GM23248 (cell line): ENCODE data around the gene GRID2IP. TPM values are rescaled to one million over a fixed set of nuclear protein-coding genes. Genes with fewer than 3 reads are reported as not detected.

Experiments
- DNase-seq: peaks from one replicate; pipeline ENCODE4 v3.0.0-alpha.2; 2015
- H2AFZ ChIP-seq: fragments of 200-600 bp; sonication (generic); 2 replicates; pipeline ENCODE4 v1.6.1; 2016; ENCODE audit warnings: antibody characterized with exemption
- H3F3A ChIP-seq: fragments of 200-600 bp; sonication (generic); 2 replicates; pipeline ENCODE4 v1.6.1; 2016; ENCODE audit warnings: mild to moderate bottlenecking, antibody characterized with exemption, mixed run types; ENCODE audit not compliant: insufficient read depth
- H3K27ac ChIP-seq: fragments of 200-600 bp; sonication (generic); 2 replicates; pipeline ENCODE4 v1.5.1; 2016; ENCODE audit warnings: mild to moderate bottlenecking
- H3K27me3 ChIP-seq: fragments of 200-600 bp; sonication (generic); replicated peaks from 2 replicates; pipeline ENCODE4 v1.6.1; 2016; ENCODE audit warnings: mild to moderate bottlenecking; ENCODE audit not compliant: insufficient read depth
- H3K36me3 ChIP-seq: fragments of 200-600 bp; sonication (generic); 2 replicates; pipeline ENCODE4 v1.6.1; 2016; ENCODE audit warnings: low read depth, mild to moderate bottlenecking
- H3K4me1 ChIP-seq: fragments of 200-600 bp; sonication (generic); 2 replicates; pipeline ENCODE4 v1.6.1; 2016; ENCODE audit warnings: mild to moderate bottlenecking; ENCODE audit not compliant: insufficient read depth
- H3K4me2 ChIP-seq: fragments of 200-600 bp; sonication (generic); one replicate; pipeline ENCODE4 v1.6.1; 2016; ENCODE audit warnings: mild to moderate bottlenecking; ENCODE audit not compliant: unreplicated experiment
- H3K4me3 ChIP-seq: fragments of 200-600 bp; sonication (generic); 2 replicates; pipeline ENCODE4 v1.5.1; 2016; ENCODE audit warnings: mild to moderate bottlenecking
- H3K79me2 ChIP-seq: fragments of 200-600 bp; sonication (generic); 2 replicates; pipeline ENCODE4 v1.6.1; 2016; ENCODE audit warnings: mild to moderate bottlenecking; ENCODE audit not compliant: insufficient read depth
- H3K9ac ChIP-seq: fragments of 200-600 bp; sonication (generic); 2 replicates; pipeline ENCODE4 v1.6.1; 2016; ENCODE audit warnings: mild to moderate bottlenecking
- H3K9me2 ChIP-seq: fragments of 200-600 bp; sonication (generic); 2 replicates; pipeline ENCODE4 v1.6.1; 2016; ENCODE audit warnings: mixed run types, mild to moderate bottlenecking, moderate library complexity; ENCODE audit not compliant: insufficient read depth
- H3K9me3 ChIP-seq: fragments of 200-600 bp; sonication (generic); one replicate; pipeline ENCODE4 v1.6.1; 2017; ENCODE audit warnings: low read depth
- H4K20me1 ChIP-seq: fragments of 200-600 bp; sonication (generic); 2 replicates; pipeline ENCODE4 v1.6.0; 2016; ENCODE audit not compliant: insufficient read depth
- EZH2 ChIP-seq: fragments of 200-600 bp; sonication (generic); IDR thresholded peaks from 2 replicates; pipeline ENCODE4 v1.6.1; 2018; ENCODE audit warnings: antibody characterized with exemption, mild to moderate bottlenecking; ENCODE audit not compliant: insufficient read depth, poor library complexity, severe bottlenecking
- EZH2phosphoT487 ChIP-seq: fragments of 200-600 bp; sonication (generic); IDR thresholded peaks from 2 replicates; pipeline ENCODE4 v1.6.1; 2018; ENCODE audit warnings: antibody characterized with exemption, moderate library complexity, mild to moderate bottlenecking, low read depth; ENCODE audit not compliant: insufficient read depth
- WGBS, 2 experiments: methylation state at CpG; one replicate each; pipeline ENCODE4 v1.1.6; 2015 to 2017; ENCODE audit warnings: low lambda C conversion rate in 2 of 2, low coverage in 1 of 2; ENCODE audit errors: missing lambda C conversion rate in 2 of 2; 5-methylcytosine and 5-hydroxymethylcytosine counted together
- in situ Hi-C: fragments of 300-500 bp; cut with MboI; formaldehyde crosslinking; loops from 2 replicates; pipeline ENCODE4 v1.15.0; 2020
- polyA plus RNA-seq: library from polyadenylated mRNA; unstranded; fragments of >200 nt; fragmentation: Nextera tagmentation; extraction: Ambion mirVana; gene quantifications from 2 replicates; pipeline ENCODE4 v1.2.1, GENCODE V29; 2016
- total RNA-seq: library from RNA; depleted of rRNA; stranded (reverse); fragments of >200 nt; shearing (Covaris generic); gene quantifications from 2 replicates; pipeline ENCODE4 v1.2.3, GENCODE V29; 2014

GRID2IP gene
- total and polyA plus RNA-seq, 2 experiments from 2014 or later: not detected

DNA sequence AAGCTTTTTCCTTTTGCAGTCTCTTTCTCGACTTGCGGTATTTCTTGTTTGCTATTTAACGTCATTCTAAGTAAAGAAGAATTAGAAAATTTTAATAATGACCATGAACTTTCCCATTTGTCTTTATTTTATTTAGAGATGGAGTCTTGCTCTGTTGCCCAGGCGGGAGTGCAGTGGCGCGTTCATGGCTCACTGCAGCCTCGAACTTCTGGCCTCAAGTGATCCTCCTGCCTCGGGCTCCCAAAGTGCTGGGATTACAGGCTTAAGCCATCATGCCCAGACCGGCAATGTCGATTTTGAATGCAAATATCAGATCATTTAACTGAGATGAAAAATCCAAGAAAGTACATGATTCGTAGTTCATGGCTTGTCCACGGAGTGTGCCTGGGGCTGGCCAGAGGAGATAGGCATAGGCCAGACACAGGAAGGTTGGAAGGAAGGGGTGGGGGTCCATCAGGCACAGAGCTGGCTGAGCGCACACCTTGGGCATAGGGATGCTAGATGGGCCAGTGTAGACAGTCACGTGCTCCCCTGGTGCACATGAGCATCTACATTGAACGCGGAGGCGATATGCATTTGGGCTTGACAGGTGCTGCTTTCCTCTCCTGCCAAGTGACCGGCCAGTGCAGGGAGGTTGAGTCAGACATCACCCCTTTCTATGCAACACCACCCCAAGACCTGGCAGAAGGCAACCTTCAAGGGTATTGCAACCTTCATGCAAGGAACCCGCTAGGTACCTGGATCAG is 64.7 kb downstream of the GRID2IP start:
- Histone ChIP-seq H3K4me2 (no peak overlapping the region), H3K27me3 (no peaks in the 10 kb centered on the region), H2AFZ (no peak overlapping the region), H3K9ac (no peak overlapping the region), H3K9me3 (no peaks in the 10 kb centered on the region), H3K4me3 (no peak overlapping the region), H3K27ac (no peak overlapping the region), H3K4me1 (peaks cover 13% of the 10 kb centered on the region), H4K20me1 (peaks cover 5% of the 10 kb centered on the region; the same call in 1 of the 2 replicates), H3F3A (peaks cover 16% of the 10 kb centered on the region), H3K79me2 (peaks cover 23% of the 10 kb centered on the region), H3K9me2 (no peaks in the 10 kb centered on the region), H3K36me3 (0 out of 2 replicates have a peak, but pooled peaks cover 4% of the 10 kb centered on the region)
- WGBS, 2 experiments: 83 to 88% methylated on average over 19 of the region's 19 CpGs
- in situ Hi-C loops: no loop called here
- TF ChIP-seq EZH2phosphoT487 (no peak), EZH2 (no peak)
- DNase-seq: no peak

DNA sequence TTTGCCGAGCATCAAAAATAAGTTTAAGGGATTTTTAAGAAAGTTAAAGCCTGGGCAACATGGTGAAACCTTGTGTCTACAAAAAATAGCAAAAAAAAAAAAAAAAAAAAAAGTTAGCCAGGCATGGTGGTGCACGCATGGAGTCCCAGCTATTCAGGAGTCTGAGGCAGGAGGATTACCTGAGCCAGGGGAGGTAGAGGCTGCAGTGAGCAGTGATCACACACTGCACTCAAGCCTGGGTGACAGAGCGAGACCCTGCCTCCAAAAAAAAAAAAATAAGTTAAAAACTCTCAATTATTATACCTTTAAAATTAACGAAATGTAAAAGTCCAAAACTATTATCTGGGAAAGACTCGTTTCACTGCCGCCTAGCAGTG is 68.5 kb downstream of the GRID2IP start:
- no peaks in the 10 kb centered on the region for H3K9me3 ChIP-seq
- in situ Hi-C loops: no loop called here
- peak overlapping the region; percentile 98 for H3K27ac ChIP-seq
- H2AFZ ChIP-seq: no peak overlapping the region
- H3K9me2 ChIP-seq: no peaks in the 10 kb centered on the region
- peaks cover 62% of the 10 kb centered on the region for H3K79me2 ChIP-seq
- peaks cover 39% of the 10 kb centered on the region for H3F3A ChIP-seq
- WGBS, 2 experiments: 1 to 3% methylated on average over 6 of the region's 6 CpGs
- H3K4me1 ChIP-seq: peaks cover 41% of the 10 kb centered on the region
- H3K4me3 ChIP-seq: peak overlapping the region; percentile 90
- no peak for TF ChIP-seq EZH2
- no peak for TF ChIP-seq EZH2phosphoT487
- peak overlapping the region; percentile 91 for H3K4me2 ChIP-seq
- H3K27me3 ChIP-seq: no peaks in the 10 kb centered on the region
- H4K20me1 ChIP-seq: peaks cover 26% of the 10 kb centered on the region; the same call in 1 of the 2 replicates
- H3K9ac ChIP-seq: peak overlapping the region; percentile 100
- DNase-seq: peak; percentile 33
- peaks cover 12% of the 10 kb centered on the region; the same call in 1 of the 2 replicates for H3K36me3 ChIP-seq

DNA sequence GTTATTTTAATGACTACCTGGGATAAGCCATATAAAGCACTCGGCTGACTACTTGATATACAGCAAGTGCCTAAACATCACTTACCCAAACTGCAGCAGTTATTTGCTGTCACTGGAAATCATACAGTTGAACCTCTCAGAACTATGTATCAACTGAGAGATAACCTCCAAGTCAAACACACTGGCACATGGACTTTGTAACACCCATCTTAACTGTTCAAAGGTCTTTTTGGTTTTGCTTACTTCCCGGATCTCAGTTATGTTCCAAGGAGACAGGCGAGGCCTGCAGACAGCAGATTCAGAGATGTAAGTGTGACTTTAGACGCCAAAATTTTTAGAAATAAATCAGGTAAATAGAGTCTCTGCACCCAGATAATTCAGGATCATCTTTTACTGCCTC is 69.0 kb downstream of the GRID2IP start:
- Histone ChIP-seq H3F3A (peaks cover 39% of the 10 kb centered on the region), H3K9me3 (no peaks in the 10 kb centered on the region), H3K9ac (peak overlapping the region; percentile 100), H3K4me2 (peak overlapping the region; percentile 91), H3K27me3 (no peaks in the 10 kb centered on the region), H3K4me1 (peaks cover 43% of the 10 kb centered on the region), H3K4me3 (peak overlapping the region; percentile 90), H3K36me3 (peaks cover 12% of the 10 kb centered on the region; the same call in 1 of the 2 replicates), H4K20me1 (peaks cover 30% of the 10 kb centered on the region; the same call in 1 of the 2 replicates), H2AFZ (no peak overlapping the region), H3K79me2 (peaks cover 66% of the 10 kb centered on the region), H3K9me2 (no peaks in the 10 kb centered on the region), H3K27ac (peak overlapping the region; percentile 98)
- TF ChIP-seq EZH2: no peak
- TF ChIP-seq EZH2phosphoT487: no peak
- peak; percentile 37 for DNase-seq
- 8 to 16% methylated on average over 4 of the region's 4 CpGs for WGBS, 2 experiments
- in situ Hi-C loops: no loop called here

DNA sequence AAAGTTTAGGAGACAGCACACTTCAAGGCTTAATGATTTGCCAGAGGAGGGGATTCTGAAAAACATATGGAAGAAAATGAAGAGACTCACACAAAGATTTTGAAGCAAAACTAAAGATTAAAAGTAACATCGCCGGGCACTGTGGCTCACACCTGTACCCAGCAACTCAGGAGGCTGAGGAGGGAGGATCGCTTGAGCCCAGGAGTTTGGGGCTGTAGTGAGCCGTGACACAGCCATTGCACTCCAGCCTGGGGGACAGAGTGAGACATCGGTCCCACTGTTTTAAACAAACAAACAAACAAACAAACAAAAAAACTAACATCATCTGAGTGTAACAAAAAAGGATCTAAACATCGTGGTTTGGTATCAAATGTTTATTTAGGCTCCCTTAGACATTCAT is 69.8 kb downstream of the GRID2IP start:
- Histone ChIP-seq H3K27me3 (no peaks in the 10 kb centered on the region), H3K27ac (peak overlapping the region; percentile 98), H3K79me2 (peaks cover 74% of the 10 kb centered on the region), H3K36me3 (peaks cover 15% of the 10 kb centered on the region; the same call in 1 of the 2 replicates), H3K9me2 (no peaks in the 10 kb centered on the region), H3K4me1 (peaks cover 52% of the 10 kb centered on the region), H2AFZ (no peak overlapping the region), H3K9me3 (no peaks in the 10 kb centered on the region), H4K20me1 (peaks cover 38% of the 10 kb centered on the region; the same call in 1 of the 2 replicates), H3F3A (peaks cover 47% of the 10 kb centered on the region), H3K4me3 (peak overlapping the region; percentile 90), H3K4me2 (peak overlapping the region; percentile 91), H3K9ac (peak overlapping the region; percentile 100)
- in situ Hi-C loops: no loop called here
- no peak for TF ChIP-seq EZH2phosphoT487
- no peak for TF ChIP-seq EZH2
- 51 to 53% methylated on average over 6 of the region's 6 CpGs for WGBS, 2 experiments
- DNase-seq: no peak

DNA sequence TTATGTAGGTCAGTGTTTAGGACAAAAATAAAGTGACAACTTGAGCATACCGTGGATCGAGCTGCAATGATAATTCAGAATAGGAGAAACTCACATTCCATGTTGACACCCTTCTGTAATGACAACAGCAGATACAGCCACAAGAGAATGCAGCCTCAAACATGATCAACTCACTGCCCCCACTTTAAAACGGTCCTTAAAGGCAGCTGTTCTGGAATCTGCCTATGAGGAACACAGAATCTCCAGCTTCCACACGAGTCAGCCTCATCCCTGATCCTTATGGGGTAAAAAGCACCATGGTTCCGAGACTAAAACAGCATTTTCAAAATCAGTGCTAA is 71.0 kb downstream of the GRID2IP start:
- H3K79me2 ChIP-seq: peaks cover 86% of the 10 kb centered on the region
- H3K4me1 ChIP-seq: peaks cover 56% of the 10 kb centered on the region
- peaks cover 49% of the 10 kb centered on the region; the same call in 1 of the 2 replicates for H4K20me1 ChIP-seq
- TF ChIP-seq EZH2 (no peak), EZH2phosphoT487 (no peak)
- WGBS, 2 experiments: 7 to 8% methylated on average over 5 of the region's 5 CpGs
- H3K9ac ChIP-seq: peak overlapping the region; percentile 100
- H3K27me3 ChIP-seq: no peaks in the 10 kb centered on the region
- H3K9me2 ChIP-seq: no peaks in the 10 kb centered on the region
- peak; percentile 54 for DNase-seq
- peaks cover 15% of the 10 kb centered on the region; the same call in 1 of the 2 replicates for H3K36me3 ChIP-seq
- H3F3A ChIP-seq: peaks cover 57% of the 10 kb centered on the region
- peak overlapping the region; percentile 90 for H3K4me3 ChIP-seq
- H3K27ac ChIP-seq: peak overlapping the region; percentile 98
- H3K4me2 ChIP-seq: peak overlapping the region; percentile 91
- in situ Hi-C loops: no loop called here
- no peak overlapping the region for H2AFZ ChIP-seq
- H3K9me3 ChIP-seq: no peaks in the 10 kb centered on the region
